ENCODE data around the gene MCUR1.

DNA sequence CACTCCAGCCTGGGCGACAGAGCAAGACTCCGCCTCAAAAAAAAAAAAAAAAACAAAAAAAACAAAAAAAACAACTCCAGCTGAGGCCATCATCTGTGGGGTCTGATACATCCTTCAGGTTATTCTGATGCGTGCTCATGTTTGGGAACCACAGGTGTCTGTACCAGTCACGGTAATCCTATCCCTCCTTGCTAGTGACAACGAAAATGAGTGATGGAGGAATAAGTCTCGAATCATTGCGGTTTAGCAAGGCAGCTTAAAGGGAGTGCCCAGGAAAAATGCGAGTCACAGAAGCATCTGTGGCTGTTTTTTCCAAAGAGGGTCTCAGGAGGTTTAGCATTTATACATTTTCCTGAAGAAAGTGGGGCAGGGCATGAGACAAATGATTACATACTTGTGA, 48.8 kb downstream of the MCUR1 start:
- TF ChIP-seq, protein P1, sequence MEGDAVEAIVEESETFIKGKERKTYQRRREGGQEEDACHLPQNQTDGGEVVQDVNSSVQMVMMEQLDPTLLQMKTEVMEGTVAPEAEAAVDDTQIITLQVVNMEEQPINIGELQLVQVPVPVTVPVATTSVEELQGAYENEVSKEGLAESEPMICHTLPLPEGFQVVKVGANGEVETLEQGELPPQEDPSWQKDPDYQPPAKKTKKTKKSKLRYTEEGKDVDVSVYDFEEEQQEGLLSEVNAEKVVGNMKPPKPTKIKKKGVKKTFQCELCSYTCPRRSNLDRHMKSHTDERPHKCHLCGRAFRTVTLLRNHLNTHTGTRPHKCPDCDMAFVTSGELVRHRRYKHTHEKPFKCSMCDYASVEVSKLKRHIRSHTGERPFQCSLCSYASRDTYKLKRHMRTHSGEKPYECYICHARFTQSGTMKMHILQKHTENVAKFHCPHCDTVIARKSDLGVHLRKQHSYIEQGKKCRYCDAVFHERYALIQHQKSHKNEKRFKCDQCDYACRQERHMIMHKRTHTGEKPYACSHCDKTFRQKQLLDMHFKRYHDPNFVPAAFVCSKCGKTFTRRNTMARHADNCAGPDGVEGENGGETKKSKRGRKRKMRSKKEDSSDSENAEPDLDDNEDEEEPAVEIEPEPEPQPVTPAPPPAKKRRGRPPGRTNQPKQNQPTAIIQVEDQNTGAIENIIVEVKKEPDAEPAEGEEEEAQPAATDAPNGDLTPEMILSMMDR (IDR thresholded peaks at IDR 0.05): no peak
- no peak for TF ChIP-seq EZH2 (IDR thresholded peaks at IDR 0.05; ENCODE audit: borderline replicate concordance, insufficient read depth, low read depth, low read length, poor library complexity, severe bottlenecking)
